HFFc6 (cell line): ENCODE results near the gene ZRANB1. TPM values are rescaled to one million over a fixed set of nuclear protein-coding genes. Genes with fewer than 3 reads are reported as not detected.

Experiments used
- DNase-seq: peaks from one replicate; pipeline ENCODE4 v3.0.0-alpha.2; 2018
- H3K27ac Mint-ChIP-seq: 2 replicates; pipeline ENCODE4 v1.8.0; 2020; ENCODE audit warnings: mild to moderate bottlenecking, mixed read lengths
- H3K27me3 Mint-ChIP-seq: 2 replicates; pipeline ENCODE4 v1.8.0; 2021; ENCODE audit warnings: mild to moderate bottlenecking, moderate library complexity, mixed read lengths; ENCODE audit not compliant: insufficient read depth
- H3K36me3 Mint-ChIP-seq: 2 replicates; pipeline ENCODE4 v1.8.0; 2021; ENCODE audit warnings: low read depth, mixed read lengths
- H3K4me1 Mint-ChIP-seq: 2 replicates; pipeline ENCODE4 v1.8.0; 2020; ENCODE audit warnings: low read depth, mixed read lengths
- H3K4me3 Mint-ChIP-seq: 2 replicates; pipeline ENCODE4 v1.8.0; 2020; ENCODE audit warnings: mild to moderate bottlenecking, moderate library complexity, mixed read lengths
- H3K9me3 Mint-ChIP-seq: 2 replicates; pipeline ENCODE4 v1.8.0; 2020; ENCODE audit warnings: mild to moderate bottlenecking, mixed read lengths
- CTCF ChIP-seq: fragments of 200-600 bp; sonication (generic); IDR thresholded peaks from 2 replicates; pipeline ENCODE4 v1.5.0; 2021; ENCODE audit warnings: antibody characterized with exemption, mild to moderate bottlenecking
- total RNA-seq, 6 experiments: library from RNA; stranded (reverse); fragmentation: NEBNext Ultra II Directional; extraction: Animal tissue kit (Norgen Biotek cat#: 25700); gene quantifications; 2 replicates in 1 of 6; 3 replicates in 5 of 6; pipeline ENCODE4 v1.2.3, GENCODE V29; 2021

The ZRANB1 gene
- total RNA-seq, 6 experiments from 2014 or later = 11.8 to 13.6 (median 12.6) TPM

- Mint-ChIP-seq H3K4me3 (no peak overlapping the region), H3K27ac (peak overlapping the region; percentile 45), H3K9me3 (no peaks in the 10 kb centered on the region), H3K36me3 (peaks cover 30% of the 10 kb centered on the region), H3K4me1 (peaks cover 17% of the 10 kb centered on the region), H3K27me3 (peaks cover 26% of the 10 kb centered on the region)
- TF ChIP-seq CTCF = no peak
- DNase-seq = no peak
Measured at GRCh38 chr10:124990671-124991625, 49.0 kb downstream of the ZRANB1 start.

- DNase-seq = no peak
- Mint-ChIP-seq H3K9me3 (no peaks in the 10 kb centered on the region), H3K27me3 (peaks cover 29% of the 10 kb centered on the region), H3K27ac (no peak overlapping the region), H3K4me3 (no peak overlapping the region), H3K4me1 (peaks cover 17% of the 10 kb centered on the region), H3K36me3 (peaks cover 30% of the 10 kb centered on the region)
- no peak for TF ChIP-seq CTCF
Measured at GRCh38 chr10:124991835-124992234, 49.9 kb downstream of the ZRANB1 start.

- peak overlapping the region; percentile 74 for H3K27ac Mint-ChIP-seq
- peak; percentile 61 for DNase-seq
- peaks cover 17% of the 10 kb centered on the region for H3K4me1 Mint-ChIP-seq
- H3K27me3 Mint-ChIP-seq = peaks cover 31% of the 10 kb centered on the region
- peak; percentile 86 for TF ChIP-seq CTCF
- H3K9me3 Mint-ChIP-seq = no peaks in the 10 kb centered on the region
- H3K36me3 Mint-ChIP-seq = peaks cover 36% of the 10 kb centered on the region
- H3K4me3 Mint-ChIP-seq = peak overlapping the region; percentile 22; the same call in 1 of the 2 replicates
Measured at GRCh38 chr10:124992462-124993344, 50.8 kb downstream of the ZRANB1 start.

- H3K9me3 Mint-ChIP-seq = no peaks in the 10 kb centered on the region
- peaks cover 31% of the 10 kb centered on the region for H3K27me3 Mint-ChIP-seq
- peaks cover 37% of the 10 kb centered on the region for H3K36me3 Mint-ChIP-seq
- peak overlapping the region; percentile 33; the same call in 1 of the 2 replicates for H3K27ac Mint-ChIP-seq
- no peak overlapping the region for H3K4me3 Mint-ChIP-seq
- DNase-seq = no peak
- H3K4me1 Mint-ChIP-seq = peaks cover 17% of the 10 kb centered on the region
- no peak for TF ChIP-seq CTCF
Measured at GRCh38 chr10:124993345-124993708, 51.4 kb downstream of the ZRANB1 start.

GRCh38 chr10:124993736-124994451 is 52.0 kb downstream of the ZRANB1 start:
- Mint-ChIP-seq H3K4me3 (no peak overlapping the region), H3K36me3 (peaks cover 31% of the 10 kb centered on the region), H3K27ac (peak overlapping the region; percentile 3; the same call in 1 of the 2 replicates), H3K4me1 (peaks cover 15% of the 10 kb centered on the region), H3K27me3 (peaks cover 28% of the 10 kb centered on the region), H3K9me3 (no peaks in the 10 kb centered on the region)
- DNase-seq = no peak
- TF ChIP-seq CTCF = no peak
